Body of pancreas (tissue), 4 donors: ENCODE data around the gene CDH12. TPM values are rescaled to one million over a fixed set of nuclear protein-coding genes. Genes with fewer than 3 reads are reported as not detected.

Source experiments
- ATAC-seq: fragments of 150-250 bp; one replicate; pipeline ENCODE4 v1.9.1; 2016
- DNase-seq, 4 donors: peaks; one replicate each; pipeline ENCODE4 v3.0.0-alpha.2; 2019
- H3K27ac ChIP-seq, 4 donors: fragments of 200-600 bp; sonication (generic); 1 replicate in 3 of 4; 2 replicates in 1 of 4; pipeline versions ENCODE4 v1.5.1 to v1.6.1; 2016 to 2019; ENCODE audit warnings: mild to moderate bottlenecking in 1 of 4, mixed read lengths in 1 of 4, moderate library complexity in 1 of 4
- H3K27me3 ChIP-seq, 2 donors: fragments of 200-600 bp; sonication (generic); one replicate each; pipeline ENCODE4 v1.6.0; 2016; ENCODE audit warnings: mild to moderate bottlenecking in 1 of 2
- H3K36me3 ChIP-seq, 2 donors: fragments of 200-600 bp; sonication (generic); replicated peaks in 1 of 2; 2 replicates each; pipeline ENCODE4 v1.5.1; 2016; ENCODE audit warnings: low read depth in 2 of 2; ENCODE audit not compliant: insufficient read depth in 1 of 2
- H3K4me1 ChIP-seq: fragments of 200-600 bp; sonication (generic); one replicate; pipeline ENCODE4 v1.6.0; 2016
- H3K4me3 ChIP-seq, 2 donors: fragments of 200-600 bp; sonication (generic); 1 replicate in 1 of 2; 2 replicates in 1 of 2; pipeline ENCODE4 v1.5.1; 2016 to 2019
- H3K9me3 ChIP-seq, 3 donors: fragments of 200-600 bp; sonication (generic); 1 replicate in 2 of 3; 2 replicates in 1 of 3; pipeline ENCODE4 v1.5.1; 2016
- POLR2A ChIP-seq, 3 donors: fragments of 450-650 bp; IDR thresholded peaks; one replicate each; pipeline ENCODE4 v1.6.1; 2016; ENCODE audit warnings: antibody characterized with exemption in 3 of 3, mild to moderate bottlenecking in 2 of 3
- WGBS, 2 donors: methylation state at CpG; one replicate each; pipeline ENCODE4 v1.1.5; 2017; 5-methylcytosine and 5-hydroxymethylcytosine counted together
- intact Hi-C: fragments of 100-400 bp; cut with DNase I; formaldehyde crosslinking; loops from one replicate; pipeline ENCODE4 v1.15.1; 2023
- total RNA-seq, 2 donors: library from RNA; depleted of rRNA; stranded (reverse); fragments of >200 nt; gene quantifications; one replicate each; pipeline ENCODE4 v1.1.0, GENCODE V29; 2016
- TF ChIP-seq, protein P1 (sequence below), 7 experiments: fragments of 450-650 bp in 4 of 7; fragments of 200-600 bp in 3 of 7; sonication (generic) in 3 of 7; IDR thresholded peaks; one replicate each; pipeline ENCODE4 v1.5.1; 2016 to 2019; ENCODE audit warnings: antibody characterized with exemption in 7 of 7

CDH12 gene
- total RNA-seq, 2 donors from 2014 or later, result not detected

DNA sequence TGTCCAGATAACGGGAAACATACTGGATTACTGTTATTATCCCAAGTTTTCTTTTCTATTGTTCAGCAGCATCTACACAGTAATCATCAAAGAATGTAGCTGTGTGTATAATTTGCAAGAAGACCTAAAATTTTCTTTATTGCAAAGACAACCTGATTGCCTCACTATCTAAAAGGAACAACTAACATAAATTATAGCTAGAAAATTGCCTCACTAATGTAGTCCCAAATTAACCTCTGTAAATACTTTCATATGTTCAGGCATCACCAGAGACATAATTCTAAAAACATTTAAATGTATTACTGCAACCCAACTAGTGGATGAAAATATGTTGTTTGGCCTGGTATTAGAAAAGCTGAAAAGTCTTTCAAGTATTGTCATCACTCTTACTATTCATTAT is 275.4 kb downstream of the CDH12 start:
- WGBS, 2 donors, result 37 to 43% methylated on average over 1 of the region's 1 CpG
- TF ChIP-seq, protein P1, sequence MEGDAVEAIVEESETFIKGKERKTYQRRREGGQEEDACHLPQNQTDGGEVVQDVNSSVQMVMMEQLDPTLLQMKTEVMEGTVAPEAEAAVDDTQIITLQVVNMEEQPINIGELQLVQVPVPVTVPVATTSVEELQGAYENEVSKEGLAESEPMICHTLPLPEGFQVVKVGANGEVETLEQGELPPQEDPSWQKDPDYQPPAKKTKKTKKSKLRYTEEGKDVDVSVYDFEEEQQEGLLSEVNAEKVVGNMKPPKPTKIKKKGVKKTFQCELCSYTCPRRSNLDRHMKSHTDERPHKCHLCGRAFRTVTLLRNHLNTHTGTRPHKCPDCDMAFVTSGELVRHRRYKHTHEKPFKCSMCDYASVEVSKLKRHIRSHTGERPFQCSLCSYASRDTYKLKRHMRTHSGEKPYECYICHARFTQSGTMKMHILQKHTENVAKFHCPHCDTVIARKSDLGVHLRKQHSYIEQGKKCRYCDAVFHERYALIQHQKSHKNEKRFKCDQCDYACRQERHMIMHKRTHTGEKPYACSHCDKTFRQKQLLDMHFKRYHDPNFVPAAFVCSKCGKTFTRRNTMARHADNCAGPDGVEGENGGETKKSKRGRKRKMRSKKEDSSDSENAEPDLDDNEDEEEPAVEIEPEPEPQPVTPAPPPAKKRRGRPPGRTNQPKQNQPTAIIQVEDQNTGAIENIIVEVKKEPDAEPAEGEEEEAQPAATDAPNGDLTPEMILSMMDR (IDR thresholded peaks at IDR 0.05), result no peak
- no peak for TF ChIP-seq POLR2A (IDR thresholded peaks at IDR 0.05)
- no peaks in the 10 kb centered on the region for H3K9me3 ChIP-seq
- no peaks in the 10 kb centered on the region for H3K36me3 ChIP-seq
- no peak for ATAC-seq
- H3K4me1 ChIP-seq, result no peaks in the 10 kb centered on the region
- no peak overlapping the region for H3K27ac ChIP-seq
- no peak overlapping the region for H3K4me3 ChIP-seq
- no peaks in the 10 kb centered on the region for H3K27me3 ChIP-seq
- intact Hi-C loops, result no loop called here
- no peak for DNase-seq

DNA sequence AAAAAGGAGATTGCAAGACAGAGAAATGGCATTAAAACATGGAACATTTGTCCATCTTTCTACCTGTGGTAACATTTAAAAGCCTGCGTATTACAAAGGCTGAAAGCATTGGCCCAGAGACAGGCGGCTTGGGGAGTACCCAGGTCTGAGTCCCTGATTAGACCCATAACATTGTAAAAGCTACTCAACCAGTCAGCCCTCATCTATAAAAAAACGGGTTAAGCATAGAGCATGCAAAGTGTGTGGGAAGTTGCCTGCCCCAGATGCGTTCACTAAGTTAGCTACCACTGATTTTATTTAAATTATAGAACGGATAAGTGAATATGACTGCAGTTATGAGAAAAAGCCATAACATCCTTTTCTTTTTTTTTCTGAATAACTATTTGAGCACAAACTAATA is 276.1 kb downstream of the CDH12 start:
- no peaks in the 10 kb centered on the region for H3K9me3 ChIP-seq
- WGBS, 2 donors, result 58 to 71% methylated on average over 5 of the region's 5 CpGs
- H3K4me1 ChIP-seq, result no peaks in the 10 kb centered on the region
- H3K27me3 ChIP-seq, result no peaks in the 10 kb centered on the region
- intact Hi-C loops, result no loop called here
- ATAC-seq (no peak), DNase-seq (no peak)
- no peak overlapping the region for H3K27ac ChIP-seq
- TF ChIP-seq, protein P1 (IDR thresholded peaks at IDR 0.05), result no peak
- no peak for TF ChIP-seq POLR2A (IDR thresholded peaks at IDR 0.05)
- H3K4me3 ChIP-seq, result no peak overlapping the region
- H3K36me3 ChIP-seq, result no peaks in the 10 kb centered on the region

DNA sequence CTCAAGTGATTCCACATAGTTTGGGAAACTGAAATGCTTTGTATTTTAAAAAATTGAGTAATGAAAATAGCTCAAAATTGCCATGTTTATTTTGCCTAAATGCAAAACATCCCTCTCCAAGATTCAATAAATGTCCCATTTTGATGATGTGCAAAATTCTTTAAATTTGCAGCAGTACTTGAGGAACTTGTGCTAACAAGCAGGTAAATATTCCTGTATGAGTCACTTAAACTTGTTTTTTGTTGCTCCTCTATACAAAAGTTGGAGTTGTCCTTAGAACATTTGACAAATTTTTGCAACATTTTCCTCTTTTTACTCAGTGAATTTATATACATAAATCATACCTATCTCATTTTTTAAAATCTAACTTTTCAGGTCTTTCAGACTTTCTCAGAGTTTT is 280.2 kb downstream of the CDH12 start:
- no peaks in the 10 kb centered on the region for H3K36me3 ChIP-seq
- TF ChIP-seq, protein P1 (IDR thresholded peaks at IDR 0.05), result no peak
- no peak overlapping the region for H3K27ac ChIP-seq
- H3K4me1 ChIP-seq, result no peaks in the 10 kb centered on the region
- ATAC-seq (no peak), DNase-seq (no peak)
- H3K9me3 ChIP-seq, result no peaks in the 10 kb centered on the region
- intact Hi-C loops, result no loop called here
- H3K4me3 ChIP-seq, result no peak overlapping the region
- no peaks in the 10 kb centered on the region for H3K27me3 ChIP-seq

DNA sequence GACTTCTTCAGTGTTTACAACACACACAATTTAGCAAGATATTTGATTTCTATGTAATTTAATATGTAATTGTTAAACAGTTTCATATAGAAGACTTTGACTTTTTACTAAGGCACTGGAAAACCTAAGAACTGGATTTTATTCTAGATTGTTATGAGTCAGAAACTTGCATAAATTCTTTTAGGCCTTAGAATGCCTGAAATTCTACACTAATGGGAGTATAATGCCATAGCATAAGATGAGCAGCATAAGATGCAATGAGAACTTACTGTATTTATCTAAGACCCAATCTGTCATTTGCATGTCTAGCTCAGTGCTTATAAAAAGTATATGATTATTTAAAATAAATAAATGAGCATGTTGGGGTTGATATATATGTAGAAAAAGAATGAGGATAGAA is 285.2 kb downstream of the CDH12 start:
- DNase-seq (no peak), ATAC-seq (no peak)
- TF ChIP-seq, protein P1 (IDR thresholded peaks at IDR 0.05), result no peak
- no peak for TF ChIP-seq POLR2A (IDR thresholded peaks at IDR 0.05)
- Histone ChIP-seq H3K4me1 (no peaks in the 10 kb centered on the region), H3K36me3 (no peaks in the 10 kb centered on the region), H3K27me3 (no peaks in the 10 kb centered on the region), H3K9me3 (no peaks in the 10 kb centered on the region), H3K4me3 (no peak overlapping the region), H3K27ac (no peak overlapping the region)
- intact Hi-C loops, result no loop called here

DNA sequence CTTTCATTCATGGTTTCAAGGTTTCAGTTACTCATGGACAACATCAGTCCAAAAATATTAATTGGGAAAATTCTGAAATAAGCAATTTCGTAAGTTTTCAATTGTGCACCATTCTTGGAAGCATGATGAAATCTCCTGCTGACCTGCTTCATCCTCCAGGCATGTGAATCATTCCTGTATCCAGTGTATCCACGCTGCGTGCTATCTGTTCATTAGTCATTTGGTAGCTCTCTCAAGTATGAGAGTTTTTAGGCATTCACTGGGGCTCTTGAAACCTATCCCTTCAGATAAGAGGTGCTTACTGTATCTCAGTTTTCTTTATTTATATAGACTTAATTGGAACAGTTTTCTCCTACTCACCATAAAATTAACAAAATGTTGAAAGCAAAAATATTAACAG is 293.0 kb downstream of the CDH12 start:
- no peak for DNase-seq
- Histone ChIP-seq H3K27ac (no peak overlapping the region), H3K27me3 (no peaks in the 10 kb centered on the region), H3K36me3 (no peaks in the 10 kb centered on the region), H3K4me1 (no peaks in the 10 kb centered on the region), H3K9me3 (no peaks in the 10 kb centered on the region), H3K4me3 (no peak overlapping the region)
- ATAC-seq, result no peak
- TF ChIP-seq POLR2A (IDR thresholded peaks at IDR 0.05), result no peak
- TF ChIP-seq, protein P1 (IDR thresholded peaks at IDR 0.05), result no peak
- intact Hi-C loops, result no loop called here
- WGBS, 2 donors, result 54 to 63% methylated on average over 3 of the region's 3 CpGs
